H1 (cell line): Measurements from ENCODE around the gene SORCS3.

Experiments used
- CREB1 ChIP-seq: IDR thresholded peaks from 2 replicates; pipeline ENCODE4 v1.6.1; 2012; ENCODE audit warnings: inconsistent platforms
- CTCF ChIP-seq, 3 experiments: IDR thresholded peaks; 1 replicate in 2 of 3; 2 replicates in 1 of 3; pipeline versions ENCODE4 v1.5.1 to v1.6.1; 2011; ENCODE audit warnings: low read length in 3 of 3, mild to moderate bottlenecking in 3 of 3, inconsistent platforms in 2 of 3, low read depth in 1 of 3, moderate library complexity in 1 of 3; ENCODE audit not compliant: insufficient read depth in 1 of 3; ENCODE audit errors: control extremely low read depth in 1 of 3
- KDM1A ChIP-seq: fragments of 200-600, 300-600 bp; sonication (generic); IDR thresholded peaks from 2 replicates; pipeline ENCODE4 v1.7.1; 2016; ENCODE audit warnings: mild to moderate bottlenecking, low read length, borderline replicate concordance
- POLR2A ChIP-seq, 2 experiments: IDR thresholded peaks; 1 replicate in 1 of 2; 2 replicates in 1 of 2; pipeline ENCODE4 v1.6.1; 2011; ENCODE audit warnings: low read depth in 2 of 2, low read length in 2 of 2, mild to moderate bottlenecking in 2 of 2; ENCODE audit errors: control extremely low read depth in 1 of 2
- POLR2AphosphoS5 ChIP-seq: IDR thresholded peaks from 2 replicates; pipeline ENCODE4 v1.6.1; 2011; ENCODE audit warnings: low read depth, low read length
- RAD21 ChIP-seq, 2 experiments: IDR thresholded peaks in 1 of 2; conservative IDR thresholded peaks in 1 of 2; 2 replicates each; pipeline ENCODE4 v1.6.1; 2011; ENCODE audit warnings: low read depth in 2 of 2, low read length in 2 of 2, improper control_type of control experiment in 1 of 2, inconsistent platforms in 1 of 2, mild to moderate bottlenecking in 1 of 2, moderate library complexity in 1 of 2
- YY1 ChIP-seq: IDR thresholded peaks from 2 replicates; pipeline ENCODE4 v1.6.1; 2011; ENCODE audit warnings: low read depth, mild to moderate bottlenecking, low read length

- no peak for TF ChIP-seq CTCF (IDR thresholded peaks at IDR 0.05; ENCODE audit: control extremely low read depth in 1 of 3, insufficient read depth in 1 of 3, low read depth in 1 of 3, low read length in 3 of 3)
- TF ChIP-seq RAD21 (IDR thresholded peaks at IDR 0.05 in 1 of 2, conservative IDR thresholded peaks at IDR 0.05 in 1 of 2; ENCODE audit: low read depth in 2 of 2, low read length in 2 of 2) = no peak
- TF ChIP-seq POLR2AphosphoS5 = no peak
- TF ChIP-seq POLR2A (IDR thresholded peaks at IDR 0.05; ENCODE audit: control extremely low read depth in 1 of 2, low read depth in 2 of 2, low read length in 2 of 2) = no peak
- TF ChIP-seq KDM1A = no peak
- no peak for TF ChIP-seq CREB1
- no peak for TF ChIP-seq YY1
Measured at GRCh38 chr10:105197598-105198364, 556.7 kb downstream of the SORCS3 start.
